Nasal cavity respiratory epithelium epithelial cell of viscerocranial mucosa (primary cell): ENCODE data around the gene CCNI. TPM values are rescaled to one million over a fixed set of nuclear protein-coding genes. Genes with fewer than 3 reads are reported as not detected.

Source experiments
- total RNA-seq: library from RNA; depleted of rRNA; stranded (reverse); fragments of >200 nt; gene quantifications from 2 replicates; pipeline ENCODE4 v1.2.3, GENCODE V29; 2014

Gene CCNI, protein sequence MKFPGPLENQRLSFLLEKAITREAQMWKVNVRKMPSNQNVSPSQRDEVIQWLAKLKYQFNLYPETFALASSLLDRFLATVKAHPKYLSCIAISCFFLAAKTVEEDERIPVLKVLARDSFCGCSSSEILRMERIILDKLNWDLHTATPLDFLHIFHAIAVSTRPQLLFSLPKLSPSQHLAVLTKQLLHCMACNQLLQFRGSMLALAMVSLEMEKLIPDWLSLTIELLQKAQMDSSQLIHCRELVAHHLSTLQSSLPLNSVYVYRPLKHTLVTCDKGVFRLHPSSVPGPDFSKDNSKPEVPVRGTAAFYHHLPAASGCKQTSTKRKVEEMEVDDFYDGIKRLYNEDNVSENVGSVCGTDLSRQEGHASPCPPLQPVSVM
- 215 and 217 TPM in 2 replicates for total RNA-seq

DNA sequence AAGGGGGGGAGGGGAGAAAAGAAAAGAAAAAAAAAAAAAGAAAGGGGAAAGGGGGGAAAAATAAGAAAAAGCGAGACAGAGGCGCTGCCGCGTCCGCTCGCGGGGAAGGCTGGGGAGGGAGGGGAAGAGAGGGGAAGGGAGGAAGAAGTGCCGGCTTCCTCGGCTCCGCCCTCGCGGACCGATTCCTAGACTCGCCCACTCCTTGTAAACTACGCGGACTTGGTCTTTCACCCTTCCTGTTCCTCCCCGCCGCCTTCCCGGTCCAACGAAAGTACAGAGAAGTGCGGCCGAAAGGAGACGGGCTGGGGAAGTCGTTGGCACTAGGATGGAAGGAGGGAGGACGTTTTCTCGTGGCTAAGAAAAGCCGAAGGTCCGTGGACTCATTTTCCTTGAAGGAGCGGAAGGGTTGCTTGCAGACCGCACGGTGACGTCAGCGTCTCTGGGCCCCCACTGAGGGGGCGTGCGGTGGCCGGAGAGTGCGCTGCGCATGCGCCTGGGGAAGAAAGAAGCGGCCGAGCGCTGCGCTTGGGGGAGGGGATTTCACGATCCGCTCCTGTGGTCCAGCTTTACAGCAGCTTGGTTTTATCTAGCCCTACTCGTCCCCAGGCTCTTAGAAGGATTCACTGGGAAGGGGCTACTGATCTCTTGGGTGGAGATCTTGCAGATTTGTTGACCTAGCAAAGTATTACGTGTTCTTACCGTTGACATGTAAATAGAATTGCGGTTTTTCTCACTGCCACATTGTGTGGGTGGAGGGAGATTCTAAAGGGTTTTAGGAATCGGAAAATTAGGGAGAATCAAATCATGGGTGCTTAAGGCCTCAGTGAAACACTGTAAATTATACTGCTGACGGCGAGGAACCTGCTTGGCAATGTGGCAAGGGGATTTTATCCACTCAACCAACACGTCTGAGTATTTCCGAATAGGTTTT is at the start of gene CCNI:
CCNI (minus strand) TSS at position 121 of the 931 bp plus-strand sequence. CDS start 9,627 bp downstream, outside the sequence.

Other genes starting within 250 kb of the CCNI start
- 15.0 and 15.4 TPM in 2 replicates for gene SOWAHB, start 177.8 kb downstream of the CCNI start, total RNA-seq
- gene SEPTIN11, start 126.2 kb downstream of the CCNI start, total RNA-seq, result 62.2 and 92.1 TPM in 2 replicates
- 16.7 and 30.3 TPM in 2 replicates for gene CCNG2, start 81.2 kb upstream of the CCNI start, total RNA-seq